Activated B cell treated with CpG ODN at 0.5 μM for 24 hours (primary cell): Measurements from ENCODE around the gene DAAM1. TPM values are rescaled to one million over a fixed set of nuclear protein-coding genes. Genes with fewer than 3 reads are reported as not detected.

Source experiments
- ATAC-seq: fragments of 200-7000 bp; cut with Tn5 transposase; one replicate; pipeline ENCODE4 v1.10.0; 2021; ENCODE audit warnings: low read depth, mild to moderate bottlenecking, moderate library complexity
- CTCF ChIA-PET: fragments of 350-600 bp; sonication (Branson Sonifier 250); formaldehyde crosslinking; loops from one replicate; lab custom pipeline; 2021; ENCODE audit warnings: antibody characterized with exemption; lab: Charles Lee
- POLR2A ChIA-PET: fragments of 350-600 bp; sonication (Branson Sonifier 250); formaldehyde crosslinking; loops from one replicate; lab custom pipeline; 2021; ENCODE audit warnings: antibody characterized with exemption; lab: Charles Lee
- DNase-seq: peaks from one replicate; pipeline ENCODE4 v3.0.0; 2022
- H3K27ac Mint-ChIP-seq: one replicate; pipeline ENCODE4 v1.8.0; 2020; ENCODE audit warnings: mixed read lengths
- H3K27me3 Mint-ChIP-seq: one replicate; pipeline ENCODE4 v1.8.0; 2021; ENCODE audit warnings: mixed read lengths
- H3K36me3 Mint-ChIP-seq: one replicate; pipeline ENCODE4 v1.8.0; 2021; ENCODE audit warnings: low read depth, mixed read lengths
- H3K4me1 Mint-ChIP-seq: one replicate; pipeline ENCODE4 v1.8.0; 2021; ENCODE audit warnings: mixed read lengths
- H3K4me3 Mint-ChIP-seq: one replicate; pipeline ENCODE4 v1.8.0; 2020; ENCODE audit warnings: mild to moderate bottlenecking, mixed read lengths
- H3K9me3 Mint-ChIP-seq: one replicate; pipeline ENCODE4 v1.8.0; 2020; ENCODE audit warnings: mixed read lengths
- CTCF ChIP-seq: fragments of 200-600 bp; IDR thresholded peaks from one replicate; pipeline ENCODE4 v1.8.0; 2022; ENCODE audit warnings: antibody characterized with exemption, mild to moderate bottlenecking
- intact Hi-C: fragments of 100-400 bp; cut with micrococcal nuclease; formaldehyde crosslinking; loops from one replicate; pipeline ENCODE4 v1.15.1; 2024
- total RNA-seq: library from RNA; stranded (reverse); gene quantifications from 2 replicates; pipeline ENCODE4 v1.2.3, GENCODE V29; 2022

Gene DAAM1
- total RNA-seq, 1 donor from 2014 or later = 38.7 TPM

DNA sequence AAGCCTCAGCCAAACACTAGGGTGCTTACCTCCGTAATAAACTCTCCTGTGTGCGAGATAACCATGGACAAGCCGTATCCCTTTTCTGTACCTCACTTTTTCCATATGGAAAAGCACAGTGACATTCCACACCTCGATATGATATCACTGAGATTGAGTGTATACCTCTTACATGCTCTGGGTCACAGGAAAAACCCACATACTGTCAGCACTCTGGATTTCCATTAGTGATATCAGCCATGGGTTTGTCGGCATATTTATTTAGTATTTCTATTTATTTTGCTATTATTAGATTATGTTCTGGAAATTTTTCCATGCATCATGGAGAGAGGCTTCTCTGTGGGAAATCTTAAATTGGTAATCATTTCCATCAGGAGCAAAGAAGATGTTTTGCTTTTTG is 28.0 kb upstream of the DAAM1 start:
- Mint-ChIP-seq H3K36me3 (no peaks in the 10 kb centered on the region), H3K4me1 (peaks cover 2% of the 10 kb centered on the region), H3K4me3 (no peak overlapping the region), H3K27ac (no peak overlapping the region), H3K9me3 (peaks cover 2% of the 10 kb centered on the region), H3K27me3 (peaks cover 6% of the 10 kb centered on the region)
- ChIA-PET POLR2A (no interaction called here), CTCF (no interaction called here)
- DNase-seq (no peak), ATAC-seq (no peak)
- no peak for TF ChIP-seq CTCF
- intact Hi-C loops = loop anchor here (2.0 kb wide), 1 partner anchor 14 kb away; no protein-coding TSS in a partner anchor

DNA sequence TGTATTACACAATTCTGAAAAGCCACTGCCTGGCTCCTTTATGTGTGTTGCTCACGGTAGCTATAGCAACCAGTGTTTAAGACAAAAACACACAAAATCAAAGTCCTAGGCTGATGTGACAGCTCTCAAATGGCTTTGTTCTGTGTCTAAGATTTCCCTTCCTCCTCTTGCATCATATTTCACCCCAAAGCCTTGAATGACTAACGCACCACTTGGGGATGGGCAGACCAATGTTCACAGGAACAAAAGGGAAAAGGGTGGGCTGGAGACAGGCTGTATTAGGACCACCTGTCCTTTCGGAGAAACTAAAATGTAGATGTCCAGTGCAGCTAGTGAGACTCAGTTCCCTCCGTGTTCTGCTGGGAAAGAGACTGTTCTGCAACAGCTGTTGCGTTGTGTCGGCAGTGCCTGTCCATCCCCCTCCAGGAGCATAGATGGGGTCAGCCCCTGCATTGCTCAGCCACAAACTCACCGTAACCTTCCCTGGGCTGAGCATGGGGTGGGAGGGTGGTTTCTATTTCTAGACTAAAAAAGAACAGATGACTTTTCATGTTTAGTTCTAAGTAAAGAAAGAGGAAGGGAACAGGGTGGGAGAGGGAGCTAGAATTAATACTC is 26.8 kb upstream of the DAAM1 start:
- Mint-ChIP-seq H3K9me3 (peaks cover 2% of the 10 kb centered on the region), H3K27me3 (peaks cover 6% of the 10 kb centered on the region), H3K27ac (no peak overlapping the region), H3K4me3 (no peak overlapping the region), H3K4me1 (no peaks in the 10 kb centered on the region), H3K36me3 (no peaks in the 10 kb centered on the region)
- ChIA-PET CTCF (no interaction called here), POLR2A (interaction anchor here (0.6 kb wide), 1 partner anchor 9 kb away, joined by 5 read pairs; no protein-coding TSS in a partner anchor)
- intact Hi-C loops = loop anchor here (2.0 kb wide), 1 partner anchor 13 kb away; no protein-coding TSS in a partner anchor
- no peak for TF ChIP-seq CTCF
- DNase-seq (no peak), ATAC-seq (no peak)

GRCh38 chr14:59166258-59166657 is 22.2 kb upstream of the DAAM1 start:
- Mint-ChIP-seq H3K36me3 (no peaks in the 10 kb centered on the region), H3K4me3 (no peak overlapping the region), H3K9me3 (no peaks in the 10 kb centered on the region), H3K4me1 (no peaks in the 10 kb centered on the region), H3K27me3 (peaks cover 6% of the 10 kb centered on the region), H3K27ac (no peak overlapping the region)
- CTCF ChIA-PET = no interaction called here
- TF ChIP-seq CTCF = no peak
- no peak for ATAC-seq
- POLR2A ChIA-PET = no interaction called here
- intact Hi-C loops = no loop called here
- DNase-seq = no peak

GRCh38 chr14:59175404-59175803 is 13.1 kb upstream of the DAAM1 start:
- Mint-ChIP-seq H3K4me3 (peak overlapping the region; percentile 42), H3K27me3 (peaks cover 5% of the 10 kb centered on the region), H3K36me3 (no peaks in the 10 kb centered on the region), H3K9me3 (no peaks in the 10 kb centered on the region), H3K27ac (peak overlapping the region; percentile 24), H3K4me1 (peaks cover 13% of the 10 kb centered on the region)
- POLR2A ChIA-PET = no interaction called here
- intact Hi-C loops = loop anchor here (1.0 to 2.0 kb wide), 3 partner anchors 13 to 100 kb away; partner anchors contain the start of gene DAAM1
- ATAC-seq = peak; percentile 99
- TF ChIP-seq CTCF = no peak
- no peak for DNase-seq
- CTCF ChIA-PET = no interaction called here

GRCh38 chr14:59176765-59177164 is 11.7 kb upstream of the DAAM1 start:
- ATAC-seq (no peak), DNase-seq (no peak)
- Mint-ChIP-seq H3K36me3 (no peaks in the 10 kb centered on the region), H3K4me1 (peaks cover 13% of the 10 kb centered on the region), H3K27me3 (peaks cover 7% of the 10 kb centered on the region), H3K9me3 (no peaks in the 10 kb centered on the region), H3K27ac (no peak overlapping the region), H3K4me3 (no peak overlapping the region)
- ChIA-PET POLR2A (interaction anchor here (1.5 kb wide), 1 partner anchor 12 kb away, joined by 6 read pairs; the partner anchor contains the start of gene DAAM1), CTCF (no interaction called here)
- no peak for TF ChIP-seq CTCF
- intact Hi-C loops = no loop called here
